Activated CD4-positive, CD25-positive, alpha-beta regulatory T cell treated with anti-CD3 and anti-CD28 coated beads, Interleukin-2, amount 50 U/mL, for 72 hours (primary cell): Measurements from ENCODE around the gene STXBP5.

Experiments
- DNase-seq: peaks from one replicate; pipeline ENCODE4 v3.0.0; 2021

Gene STXBP5

DNA sequence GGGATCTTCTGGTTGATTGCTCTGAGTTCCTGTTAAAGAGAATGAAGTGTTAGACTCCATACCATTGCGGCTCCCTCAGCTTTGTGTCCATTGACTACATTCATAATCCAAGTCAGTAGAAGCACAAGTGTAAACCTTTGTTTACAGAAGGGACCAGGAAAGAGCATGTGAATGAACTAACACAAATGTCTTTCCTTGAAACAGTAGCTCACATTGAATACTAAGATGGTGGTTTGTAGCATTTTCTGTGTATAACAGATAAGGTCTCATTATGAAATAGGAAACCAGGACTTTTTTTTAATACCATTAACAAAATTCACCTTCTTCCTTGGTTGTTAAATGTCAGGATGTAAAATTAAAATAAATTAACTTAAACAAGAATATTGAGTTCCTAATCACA is 8.4 kb downstream of the STXBP5 start:
- DNase-seq: no peak

- no peak for DNase-seq
Measured at GRCh38 chr6:147213772-147214171, 9.6 kb downstream of the STXBP5 start.

GRCh38 chr6:147214248-147215227 is 10.3 kb downstream of the STXBP5 start:
- no peak for DNase-seq

DNA sequence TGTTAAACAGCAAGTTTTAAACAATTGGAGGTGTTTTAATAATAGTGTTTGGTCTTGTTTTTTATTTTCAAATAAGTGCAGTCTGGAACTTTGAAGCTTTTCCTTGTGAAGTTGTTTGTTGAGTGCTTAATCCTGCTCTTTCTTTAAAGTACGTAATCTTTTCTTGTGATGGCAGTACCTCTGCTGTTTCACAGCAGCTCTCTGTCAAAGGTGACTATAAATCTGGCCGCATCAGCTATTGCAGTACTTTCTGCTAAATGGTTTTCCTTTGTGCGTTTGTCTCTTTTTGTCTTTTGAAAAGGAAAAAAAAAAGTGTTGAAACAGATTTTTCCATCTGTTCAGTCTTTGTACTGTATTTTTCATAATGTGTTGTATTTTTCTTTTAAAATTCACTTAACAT is 12.7 kb downstream of the STXBP5 start:
- no peak for DNase-seq

DNA sequence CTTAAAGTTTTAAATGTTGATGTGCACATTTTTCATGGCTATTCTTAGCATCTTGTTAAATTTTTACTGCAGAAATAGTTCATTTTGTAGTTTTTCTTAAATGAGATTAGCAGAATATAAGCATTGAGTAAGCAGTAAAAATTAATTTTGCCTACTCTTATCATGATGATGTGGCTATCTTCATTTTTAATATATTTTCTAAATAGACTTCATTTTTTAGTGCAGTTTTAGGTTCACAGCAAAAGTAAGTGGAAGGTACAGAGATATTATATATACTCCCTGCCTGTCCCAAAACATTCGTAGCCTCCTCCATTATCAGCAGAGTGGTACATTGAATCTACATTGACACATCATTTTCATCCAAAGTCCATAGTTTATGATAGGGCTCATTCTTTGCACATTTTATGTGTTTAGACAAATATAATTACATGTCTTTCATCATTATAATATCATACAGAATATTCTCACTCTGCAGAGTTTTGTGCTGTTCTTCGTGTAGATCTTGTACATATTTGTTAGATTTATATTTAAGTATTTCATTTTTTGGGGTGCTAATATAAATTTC is 13.7 kb downstream of the STXBP5 start:
- DNase-seq: no peak

DNA sequence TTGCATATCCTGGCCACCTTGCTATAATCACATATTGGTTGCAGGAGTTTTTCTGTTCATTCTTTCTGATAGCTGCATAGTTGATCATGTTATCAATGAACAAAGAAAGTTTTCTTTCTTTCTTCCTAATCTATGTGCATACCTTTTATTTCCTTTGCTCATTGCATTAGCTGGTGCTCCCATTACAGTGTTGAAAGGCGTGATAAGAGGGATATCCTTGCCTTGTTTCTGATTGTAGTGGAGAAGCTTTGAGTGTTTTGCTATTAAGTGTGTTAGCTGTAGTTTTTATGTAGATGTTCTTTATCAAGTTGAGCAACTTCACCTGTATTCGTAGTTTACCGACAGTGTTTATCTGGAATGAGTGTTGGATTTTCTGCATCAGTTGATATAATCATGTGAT is 14.6 kb downstream of the STXBP5 start:
- DNase-seq: no peak

DNA sequence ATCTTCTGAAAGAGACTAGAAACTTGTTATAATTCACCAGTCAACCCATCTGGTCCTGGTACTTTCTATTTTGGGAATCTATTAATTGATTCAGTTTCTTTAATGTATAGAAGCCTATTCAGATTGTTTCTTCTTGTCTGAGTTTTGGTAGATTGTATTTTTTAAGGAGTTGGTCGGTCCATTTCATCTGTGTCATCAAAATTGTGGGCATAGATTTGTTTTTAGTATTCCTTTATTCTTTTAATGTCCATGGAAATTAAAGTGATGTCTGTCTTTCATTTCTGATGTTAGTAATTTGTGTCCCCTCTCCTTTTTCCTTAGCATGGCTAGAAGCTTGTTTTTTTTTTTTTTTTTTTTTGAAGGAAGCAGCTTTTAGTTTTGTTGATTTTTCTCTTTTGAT is 15.2 kb downstream of the STXBP5 start:
- DNase-seq: no peak

DNA sequence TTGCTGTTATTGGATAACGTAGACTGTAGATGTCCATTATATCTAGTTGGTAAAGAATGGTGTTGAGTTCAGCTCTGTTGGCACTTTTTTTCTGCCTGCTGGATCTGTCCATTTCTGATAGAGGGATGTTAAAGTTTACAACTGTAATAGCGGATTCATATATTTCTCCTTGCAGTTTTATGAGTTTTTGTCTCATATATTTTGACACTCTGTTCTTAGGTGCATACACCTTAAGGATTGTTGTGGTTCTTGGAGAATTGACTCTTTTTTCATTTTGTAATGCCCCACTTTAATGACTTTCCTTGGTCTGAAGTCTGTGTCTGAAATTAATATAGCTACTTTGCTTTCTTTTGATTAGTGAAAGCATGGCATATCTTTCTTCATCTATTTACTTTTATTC is 16.1 kb downstream of the STXBP5 start:
- no peak for DNase-seq

GRCh38 chr6:147221739-147222138 is 17.5 kb downstream of the STXBP5 start:
- no peak for DNase-seq

GRCh38 chr6:147222160-147222838 is 18.1 kb downstream of the STXBP5 start:
- no peak for DNase-seq

DNA sequence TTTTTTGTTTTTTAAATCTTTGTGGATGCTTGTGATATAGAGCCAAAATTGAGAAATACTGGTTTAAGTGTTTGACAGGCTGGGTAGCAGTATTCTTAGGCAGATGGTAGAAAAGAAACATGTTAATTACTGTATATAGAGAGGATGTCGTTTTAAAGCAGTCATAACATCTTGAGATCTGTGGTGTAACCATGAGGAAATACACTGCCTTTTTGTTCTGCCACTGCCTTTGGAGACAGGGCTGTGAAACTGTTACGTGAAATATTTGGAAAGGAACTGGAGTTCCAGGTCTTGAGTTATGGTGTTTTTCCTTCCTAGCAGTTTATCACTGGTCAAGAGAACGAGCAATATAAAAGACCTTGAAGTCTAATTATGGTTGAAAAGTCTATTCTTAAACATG is 19.5 kb downstream of the STXBP5 start:
- no peak for DNase-seq

- no peak for DNase-seq
Measured at GRCh38 chr6:147226163-147226724, 22.0 kb downstream of the STXBP5 start.

GRCh38 chr6:147226877-147227276 is 22.7 kb downstream of the STXBP5 start:
- no peak for DNase-seq

DNA sequence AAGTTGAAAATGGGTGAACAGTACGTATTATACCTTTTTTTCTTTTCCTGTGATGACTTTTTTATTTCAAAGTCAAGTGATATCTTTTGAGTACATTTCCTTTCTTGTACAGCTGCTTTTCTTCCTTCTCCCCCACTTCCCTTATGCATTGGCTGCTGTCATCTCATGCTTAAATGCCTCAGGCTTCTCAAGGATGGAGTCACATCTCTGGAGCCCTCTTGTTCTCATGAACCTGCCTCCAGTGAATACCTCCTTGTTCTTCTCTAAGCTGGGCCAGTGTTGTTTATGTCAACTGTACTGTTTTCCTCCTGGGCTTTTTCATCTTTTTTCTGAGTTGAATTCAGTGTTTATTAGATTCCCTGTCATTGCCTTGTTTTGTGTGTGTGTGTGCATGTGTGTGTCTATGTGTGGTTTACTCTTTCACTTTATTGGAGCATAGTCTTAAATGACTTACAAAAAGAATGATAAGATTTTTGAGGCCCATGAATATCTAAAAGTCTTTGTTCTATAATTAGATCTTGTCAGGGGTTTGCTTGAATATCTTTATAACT is 23.6 kb downstream of the STXBP5 start:
- no peak for DNase-seq

DNA sequence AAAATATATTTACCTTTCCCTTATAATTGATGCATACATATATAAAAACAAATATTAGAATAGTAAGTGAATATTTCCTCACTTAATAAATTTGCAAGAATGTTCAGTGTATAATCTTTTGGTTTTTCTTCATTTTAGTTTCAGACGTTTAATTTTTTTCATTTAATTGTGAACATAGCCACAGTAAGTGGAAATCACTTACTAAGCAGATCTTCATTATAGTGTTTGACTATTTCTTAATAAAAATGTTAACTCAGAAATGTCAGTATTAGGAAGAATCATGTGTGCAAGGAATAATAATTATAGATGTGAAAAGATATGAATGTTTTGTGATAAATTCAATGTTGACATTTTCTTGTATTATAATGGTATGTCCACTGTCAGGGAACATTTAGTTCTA is 27.4 kb downstream of the STXBP5 start:
- DNase-seq: no peak

- DNase-seq: no peak
Measured at GRCh38 chr6:147234685-147235084, 30.5 kb downstream of the STXBP5 start.

- DNase-seq: no peak
Measured at GRCh38 chr6:147238164-147238563, 33.9 kb downstream of the STXBP5 start.

GRCh38 chr6:147238906-147239305 is 34.7 kb downstream of the STXBP5 start:
- no peak for DNase-seq

DNA sequence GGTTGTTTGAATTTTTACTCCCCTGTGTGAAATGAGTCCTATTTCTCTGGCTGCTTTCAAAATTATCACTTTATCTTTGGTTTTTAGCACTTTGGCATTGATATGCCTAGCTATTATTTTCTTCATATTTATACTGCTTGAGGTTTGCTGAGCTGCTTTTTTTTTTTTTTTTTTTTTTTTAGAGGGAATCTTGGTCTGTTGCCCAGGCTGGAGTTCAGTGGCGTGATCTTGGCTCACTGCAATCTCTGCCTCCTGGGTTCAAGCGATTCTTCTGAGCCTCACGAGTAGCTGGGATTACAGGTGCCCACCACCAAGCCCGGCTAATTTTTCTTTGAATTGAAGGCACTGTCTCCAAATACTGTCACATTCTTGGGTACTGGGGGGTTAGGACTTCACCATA is 40.6 kb downstream of the STXBP5 start:
- DNase-seq: no peak

- DNase-seq: no peak
Measured at GRCh38 chr6:147245693-147246092, 41.5 kb downstream of the STXBP5 start.

- DNase-seq: no peak
Measured at GRCh38 chr6:147246853-147247635, 42.8 kb downstream of the STXBP5 start.

DNA sequence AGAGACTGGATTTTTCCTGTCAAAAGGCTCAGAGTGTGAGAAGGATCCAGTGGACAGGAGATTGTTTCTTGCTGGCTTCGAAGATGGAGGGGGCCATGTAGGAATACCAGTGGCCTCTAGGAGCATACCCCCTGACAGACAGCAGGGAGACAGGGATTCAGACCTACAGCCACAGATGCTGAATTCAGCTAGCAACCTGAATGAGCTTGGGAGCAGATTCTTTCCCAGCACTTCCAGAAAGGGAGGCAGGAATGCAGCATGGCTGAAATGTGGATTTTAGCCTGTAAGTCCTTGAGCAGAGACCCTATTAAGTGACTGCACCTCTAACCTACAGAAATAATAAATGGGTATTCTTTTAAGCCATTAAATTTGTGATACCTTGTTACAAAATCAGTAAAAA is 44.6 kb downstream of the STXBP5 start:
- no peak for DNase-seq
